Left lobe of liver (tissue), 1 donor: ENCODE results near the gene SLC35C1. TPM values are rescaled to one million over a fixed set of nuclear protein-coding genes. Genes with fewer than 3 reads are reported as not detected.

Source experiments
- total RNA-seq: library from RNA; stranded (reverse); gene quantifications from one replicate; pipeline ENCODE4 v1.2.1, GENCODE V29; 2021
- donor health status: DM: no; HTN: yes; CAD: no.

Gene SLC35C1
- total RNA-seq, 1 donor from 2014 or later = 13.2 TPM

Other genes starting within 250 kb of the SLC35C1 start
- gene CHST1, start 139.5 kb upstream of the SLC35C1 start, total RNA-seq = 2.3 TPM
- gene CRY2, start 42.3 kb downstream of the SLC35C1 start, total RNA-seq = 52.9 TPM
- 8.0 TPM for gene MAPK8IP1, start 80.5 kb downstream of the SLC35C1 start, total RNA-seq
- gene FREY1, start 102.1 kb downstream of the SLC35C1 start, total RNA-seq = 0.68 TPM
- gene PEX16, start 112.7 kb downstream of the SLC35C1 start, total RNA-seq = 37.0 TPM
- 2.9 TPM for gene LARGE2, start 117.5 kb downstream of the SLC35C1 start, total RNA-seq